PFSK-1 (cell line): ENCODE results near the gene ARHGEF7.

Experiments used
- POLR2AphosphoS5 ChIP-seq: IDR thresholded peaks from 2 replicates; pipeline ENCODE4 v1.6.1; 2012; ENCODE audit warnings: low read depth, mild to moderate bottlenecking, control low read depth, low read length, moderate library complexity
- SIN3A ChIP-seq: IDR thresholded peaks from 2 replicates; pipeline ENCODE4 v1.6.1; 2012; ENCODE audit warnings: mild to moderate bottlenecking, low read length, moderate library complexity, borderline replicate concordance; ENCODE audit not compliant: insufficient read depth
- TF ChIP-seq, protein P1 (sequence below), 2 experiments: IDR thresholded peaks; 2 replicates each; pipeline versions ENCODE4 v1.6.1 to v1.8.0; 2011 to 2012; ENCODE audit warnings: low read depth in 2 of 2, low read length in 2 of 2, control low read depth in 1 of 2, inconsistent platforms in 1 of 2, mild to moderate bottlenecking in 1 of 2, moderate library complexity in 1 of 2; ENCODE audit not compliant: insufficient read depth in 1 of 2

DNA sequence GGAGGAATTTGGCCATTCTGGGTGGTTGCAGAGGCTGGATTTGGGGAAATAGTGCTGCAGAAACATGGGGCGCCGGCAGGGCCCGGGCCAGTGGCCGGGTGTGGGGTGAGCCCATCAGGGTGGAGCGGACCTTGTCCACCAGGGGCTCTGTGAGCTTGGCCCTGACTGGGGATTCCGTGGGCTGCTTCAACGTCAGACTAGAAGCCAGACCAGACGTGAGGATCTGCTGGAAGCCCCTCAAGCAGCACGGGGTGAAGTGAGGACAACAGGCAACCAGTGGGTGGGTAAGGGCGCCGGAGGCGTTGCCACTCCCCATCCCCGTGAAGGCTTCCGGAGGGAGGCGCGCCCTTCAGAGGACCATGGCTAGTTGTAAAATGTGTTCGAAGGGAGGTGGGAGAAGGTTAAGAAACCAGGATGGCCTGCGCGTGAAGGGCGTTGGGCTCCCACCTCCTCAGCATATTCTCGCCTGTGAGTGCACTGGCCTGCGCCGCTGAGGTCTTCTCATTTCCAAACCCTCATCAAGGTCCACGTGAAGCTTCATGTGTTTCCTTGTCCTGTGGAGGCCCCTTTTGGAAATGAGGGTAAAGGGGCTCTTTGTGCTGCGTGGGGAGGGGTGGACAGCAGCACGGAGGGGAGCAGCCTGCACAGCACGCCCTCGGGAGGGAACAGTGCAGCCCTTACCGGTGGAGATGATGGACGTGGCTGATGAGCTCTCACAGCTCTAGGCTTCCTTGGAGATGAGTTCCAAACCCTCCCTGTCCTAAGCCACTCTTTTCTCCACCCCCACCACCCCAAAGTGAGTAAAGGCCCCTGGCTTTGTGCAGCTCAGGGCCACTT, 213.7 kb downstream of the ARHGEF7 start:
- no peak for TF ChIP-seq SIN3A
- TF ChIP-seq POLR2AphosphoS5: no peak
- TF ChIP-seq, protein P1, sequence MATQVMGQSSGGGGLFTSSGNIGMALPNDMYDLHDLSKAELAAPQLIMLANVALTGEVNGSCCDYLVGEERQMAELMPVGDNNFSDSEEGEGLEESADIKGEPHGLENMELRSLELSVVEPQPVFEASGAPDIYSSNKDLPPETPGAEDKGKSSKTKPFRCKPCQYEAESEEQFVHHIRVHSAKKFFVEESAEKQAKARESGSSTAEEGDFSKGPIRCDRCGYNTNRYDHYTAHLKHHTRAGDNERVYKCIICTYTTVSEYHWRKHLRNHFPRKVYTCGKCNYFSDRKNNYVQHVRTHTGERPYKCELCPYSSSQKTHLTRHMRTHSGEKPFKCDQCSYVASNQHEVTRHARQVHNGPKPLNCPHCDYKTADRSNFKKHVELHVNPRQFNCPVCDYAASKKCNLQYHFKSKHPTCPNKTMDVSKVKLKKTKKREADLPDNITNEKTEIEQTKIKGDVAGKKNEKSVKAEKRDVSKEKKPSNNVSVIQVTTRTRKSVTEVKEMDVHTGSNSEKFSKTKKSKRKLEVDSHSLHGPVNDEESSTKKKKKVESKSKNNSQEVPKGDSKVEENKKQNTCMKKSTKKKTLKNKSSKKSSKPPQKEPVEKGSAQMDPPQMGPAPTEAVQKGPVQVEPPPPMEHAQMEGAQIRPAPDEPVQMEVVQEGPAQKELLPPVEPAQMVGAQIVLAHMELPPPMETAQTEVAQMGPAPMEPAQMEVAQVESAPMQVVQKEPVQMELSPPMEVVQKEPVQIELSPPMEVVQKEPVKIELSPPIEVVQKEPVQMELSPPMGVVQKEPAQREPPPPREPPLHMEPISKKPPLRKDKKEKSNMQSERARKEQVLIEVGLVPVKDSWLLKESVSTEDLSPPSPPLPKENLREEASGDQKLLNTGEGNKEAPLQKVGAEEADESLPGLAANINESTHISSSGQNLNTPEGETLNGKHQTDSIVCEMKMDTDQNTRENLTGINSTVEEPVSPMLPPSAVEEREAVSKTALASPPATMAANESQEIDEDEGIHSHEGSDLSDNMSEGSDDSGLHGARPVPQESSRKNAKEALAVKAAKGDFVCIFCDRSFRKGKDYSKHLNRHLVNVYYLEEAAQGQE (IDR thresholded peaks at IDR 0.05; ENCODE audit: insufficient read depth in 1 of 2, low read depth in 2 of 2, low read length in 2 of 2): no peak
